Measurements from ENCODE around the gene STK32C.

STK32C gene

GRCh38 chr10:132326925-132327324 lies 19.2 kb upstream of the STK32C start:
- TF ChIP-seq ZFX (IDR thresholded peaks at IDR 0.05; ENCODE audit: borderline replicate concordance) (no peak), CTCF (IDR thresholded peaks at IDR 0.05) (no peak)

GRCh38 chr10:132326344-132326889 lies 18.7 kb upstream of the STK32C start:
- no peak overlapping the region for H3K27ac ChIP-seq
- TF ChIP-seq ZFX (IDR thresholded peaks at IDR 0.05; ENCODE audit: borderline replicate concordance), result no peak
- no peak for TF ChIP-seq CTCF (IDR thresholded peaks at IDR 0.05)

More at GRCh38 chr10:132326925-132327324, 19.2 kb upstream of the STK32C start:
- no peak overlapping the region for H3K27ac ChIP-seq

GRCh38 chr10:132324186-132324585 lies 16.4 kb upstream of the STK32C start:
- no peak overlapping the region for H3K27ac ChIP-seq
- no peak for TF ChIP-seq ZFX (IDR thresholded peaks at IDR 0.05; ENCODE audit: borderline replicate concordance)
- TF ChIP-seq CTCF (IDR thresholded peaks at IDR 0.05), result no peak

- H3K27ac ChIP-seq, result no peak overlapping the region
- TF ChIP-seq ZFX (IDR thresholded peaks at IDR 0.05; ENCODE audit: borderline replicate concordance) (no peak), CTCF (IDR thresholded peaks at IDR 0.05) (no peak)
Observed at GRCh38 chr10:132322586-132323048, 14.9 kb upstream of the STK32C start.

- TF ChIP-seq CTCF (IDR thresholded peaks at IDR 0.05) (no peak), ZFX (IDR thresholded peaks at IDR 0.05; ENCODE audit: borderline replicate concordance) (no peak)
- no peak overlapping the region for H3K27ac ChIP-seq
Observed at GRCh38 chr10:132321726-132322125, 14.0 kb upstream of the STK32C start.

- TF ChIP-seq CTCF (IDR thresholded peaks at IDR 0.05) (no peak), ZFX (IDR thresholded peaks at IDR 0.05; ENCODE audit: borderline replicate concordance) (no peak)
- no peak overlapping the region for H3K27ac ChIP-seq
Observed at GRCh38 chr10:132320654-132321469, 13.1 kb upstream of the STK32C start.

Data from 22Rv1 (cell line).